ENCODE measurements around the gene CFAP92.
A peak's percentile ranks its signal among the peaks of the same experiment; 100 is the strongest.
"Not testable (repeated sequence)": the region's sequence is repeated elsewhere in the genome, so short reads cannot be mapped to it uniquely, and the experiment has no call there.

Gene CFAP92

DNA sequence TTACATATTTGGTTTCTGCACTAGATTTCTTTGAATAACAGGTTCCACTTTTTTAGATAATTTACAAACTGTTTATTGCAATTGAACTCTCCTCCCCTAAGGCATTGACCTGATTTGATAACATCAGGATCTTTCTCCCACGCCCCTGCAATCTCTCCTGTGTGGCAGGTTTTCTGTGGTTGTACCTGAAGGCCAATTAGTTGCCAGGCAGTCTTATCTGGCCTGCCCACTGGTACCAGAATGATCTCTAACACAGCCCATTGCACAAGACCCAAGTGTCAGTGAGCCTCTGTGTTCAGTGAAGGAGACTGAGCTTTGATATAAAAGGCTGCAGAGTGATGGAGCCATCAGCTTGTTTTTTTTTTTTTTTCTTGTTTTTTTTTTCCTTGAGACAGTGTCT, 111.2 kb downstream of the CFAP92 start:
- H3K27me3 ChIP-seq (ENCODE audit: insufficient read depth, low read length, poor library complexity), result no peaks in the 10 kb centered on the region
- H3K4me2 ChIP-seq (ENCODE audit: low read length), result no peak overlapping the region
- no peak overlapping the region for H3K56ac ChIP-seq (ENCODE audit: low read length)
- H2BK15ac ChIP-seq (replicated peaks; ENCODE audit: low read depth), result no peak overlapping the region
- H3K4me3 ChIP-seq (ENCODE audit: low read length), result no peak overlapping the region
- H3K36me3 ChIP-seq (ENCODE audit: control insufficient read depth, insufficient read depth, low read length), result peaks cover 3% of the 10 kb centered on the region
- H3K23ac ChIP-seq (ENCODE audit: low read length), result no peak overlapping the region
- no peak overlapping the region for H2BK5ac ChIP-seq (ENCODE audit: low read length)
- H3K4ac ChIP-seq (ENCODE audit: low read depth, low read length), result no peak overlapping the region
- no peak overlapping the region for H4K5ac ChIP-seq (ENCODE audit: low read length)
- H3K79me2 ChIP-seq (ENCODE audit: control insufficient read depth, insufficient read depth, low read length), result peaks cover 30% of the 10 kb centered on the region
- H4K8ac ChIP-seq (ENCODE audit: low read depth, low read length), result no peak overlapping the region
- H3K4me1 ChIP-seq (ENCODE audit: control insufficient read depth, low read depth, low read length), result peaks cover 3% of the 10 kb centered on the region
- no peak overlapping the region for H2BK120ac ChIP-seq (ENCODE audit: low read depth, low read length)
- H3K18ac ChIP-seq (ENCODE audit: low read length), result no peak overlapping the region
- H3K79me1 ChIP-seq (ENCODE audit: low read length), result peaks cover 33% of the 10 kb centered on the region
- no peak overlapping the region for H3K9ac ChIP-seq (ENCODE audit: low read length)
- WGBS (ENCODE audit: extremely low coverage, insufficient coverage, low lambda C conversion rate), result no CpG with 5 or more reads among the region's 1 CpG
- DNase-seq, result no peak
- no peak overlapping the region for H3K27ac ChIP-seq (ENCODE audit: low read depth, low read length)
- no peak overlapping the region for H2AK5ac ChIP-seq (ENCODE audit: low read length)

DNA sequence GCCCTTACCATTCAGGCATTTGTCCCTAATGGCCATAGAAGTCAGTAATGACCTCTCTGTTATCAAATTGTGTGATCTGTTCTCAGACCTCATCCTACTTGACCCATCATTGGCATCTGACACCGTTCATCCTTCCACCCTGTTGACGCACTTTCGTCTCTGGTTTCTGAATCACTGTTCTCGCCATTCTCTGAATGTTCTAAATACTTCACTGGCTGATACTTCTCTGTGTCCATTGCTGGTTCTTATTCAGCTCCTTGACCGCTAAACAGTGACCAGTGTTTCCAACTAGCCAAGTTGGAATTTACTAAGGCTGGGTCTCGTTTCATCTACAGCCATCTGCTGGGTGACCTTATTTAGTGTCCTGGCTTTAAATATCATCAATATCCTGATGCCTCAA, 112.3 kb downstream of the CFAP92 start:
- H3K56ac ChIP-seq (ENCODE audit: low read length), result no peak overlapping the region
- no peak overlapping the region for H4K8ac ChIP-seq (ENCODE audit: low read depth, low read length)
- H2BK120ac ChIP-seq (ENCODE audit: low read depth, low read length), result no peak overlapping the region
- H3K23ac ChIP-seq (ENCODE audit: low read length), result no peak overlapping the region
- peaks cover 3% of the 10 kb centered on the region for H3K4me1 ChIP-seq (ENCODE audit: control insufficient read depth, low read depth, low read length)
- no peak overlapping the region for H2BK5ac ChIP-seq (ENCODE audit: low read length)
- H3K18ac ChIP-seq (ENCODE audit: low read length), result no peak overlapping the region
- H3K27ac ChIP-seq (ENCODE audit: low read depth, low read length), result no peak overlapping the region
- H2BK15ac ChIP-seq (replicated peaks; ENCODE audit: low read depth), result no peak overlapping the region
- H4K5ac ChIP-seq (ENCODE audit: low read length), result no peak overlapping the region
- H3K4me2 ChIP-seq (ENCODE audit: low read length), result no peak overlapping the region
- H3K9ac ChIP-seq (ENCODE audit: low read length), result no peak overlapping the region
- peaks cover 32% of the 10 kb centered on the region for H3K79me1 ChIP-seq (ENCODE audit: low read length)
- no peak overlapping the region for H3K4me3 ChIP-seq (ENCODE audit: low read length)
- H3K79me2 ChIP-seq (ENCODE audit: control insufficient read depth, insufficient read depth, low read length), result peaks cover 30% of the 10 kb centered on the region
- H3K27me3 ChIP-seq (ENCODE audit: insufficient read depth, low read length, poor library complexity), result no peaks in the 10 kb centered on the region
- H3K36me3 ChIP-seq (ENCODE audit: control insufficient read depth, insufficient read depth, low read length), result peaks cover 3% of the 10 kb centered on the region
- no CpG with 5 or more reads among the region's 6 CpGs for WGBS (ENCODE audit: extremely low coverage, insufficient coverage, low lambda C conversion rate)
- no peak overlapping the region for H3K4ac ChIP-seq (ENCODE audit: low read depth, low read length)
- DNase-seq, result no peak
- no peak overlapping the region for H2AK5ac ChIP-seq (ENCODE audit: low read length)

DNA sequence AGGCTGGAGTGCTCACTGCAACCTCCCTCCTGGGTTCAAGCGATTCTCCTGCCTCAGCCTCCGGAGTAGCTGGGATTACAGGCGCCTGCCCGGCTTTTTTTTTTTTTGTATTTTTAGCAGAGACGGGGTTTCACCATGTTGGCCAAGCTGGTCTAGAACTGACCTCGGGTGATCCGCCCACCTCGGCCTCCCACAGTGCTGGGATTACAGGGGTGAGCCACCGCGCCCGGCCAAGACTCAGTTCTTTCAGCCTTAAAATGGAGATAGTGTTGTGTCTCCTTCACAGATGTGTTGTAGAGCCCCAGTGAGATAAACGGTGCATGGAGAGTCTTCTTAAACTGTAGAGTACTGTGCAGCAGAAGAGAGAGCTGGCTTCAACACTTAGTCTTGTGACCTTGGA, 113.4 kb downstream of the CFAP92 start:
- not testable (repeated sequence) for H2AK5ac ChIP-seq (ENCODE audit: low read length); H3K23ac ChIP-seq (ENCODE audit: low read length); H4K8ac ChIP-seq (ENCODE audit: low read depth, low read length); H3K27ac ChIP-seq (ENCODE audit: low read depth, low read length); H2BK5ac ChIP-seq (ENCODE audit: low read length); H3K4ac ChIP-seq (ENCODE audit: low read depth, low read length); H2BK15ac ChIP-seq (replicated peaks; ENCODE audit: low read depth); H3K27me3 ChIP-seq (ENCODE audit: insufficient read depth, low read length, poor library complexity); H3K4me3 ChIP-seq (ENCODE audit: low read length); H2BK120ac ChIP-seq (ENCODE audit: low read depth, low read length); H3K36me3 ChIP-seq (ENCODE audit: control insufficient read depth, insufficient read depth, low read length); H3K4me1 ChIP-seq (ENCODE audit: control insufficient read depth, low read depth, low read length); DNase-seq; H4K5ac ChIP-seq (ENCODE audit: low read length); H3K18ac ChIP-seq (ENCODE audit: low read length)
- Histone ChIP-seq H3K79me1 (ENCODE audit: low read length) (peaks cover 32% of the 10 kb centered on the region), H3K79me2 (ENCODE audit: control insufficient read depth, insufficient read depth, low read length) (peaks cover 30% of the 10 kb centered on the region), H3K9ac (ENCODE audit: low read length) (peak overlapping the region; percentile 99), H3K4me2 (ENCODE audit: low read length) (peak overlapping the region; percentile 97), H3K56ac (ENCODE audit: low read length) (peak overlapping the region; percentile 15)
- no CpG with 5 or more reads among the region's 12 CpGs for WGBS (ENCODE audit: extremely low coverage, insufficient coverage, low lambda C conversion rate)

DNA sequence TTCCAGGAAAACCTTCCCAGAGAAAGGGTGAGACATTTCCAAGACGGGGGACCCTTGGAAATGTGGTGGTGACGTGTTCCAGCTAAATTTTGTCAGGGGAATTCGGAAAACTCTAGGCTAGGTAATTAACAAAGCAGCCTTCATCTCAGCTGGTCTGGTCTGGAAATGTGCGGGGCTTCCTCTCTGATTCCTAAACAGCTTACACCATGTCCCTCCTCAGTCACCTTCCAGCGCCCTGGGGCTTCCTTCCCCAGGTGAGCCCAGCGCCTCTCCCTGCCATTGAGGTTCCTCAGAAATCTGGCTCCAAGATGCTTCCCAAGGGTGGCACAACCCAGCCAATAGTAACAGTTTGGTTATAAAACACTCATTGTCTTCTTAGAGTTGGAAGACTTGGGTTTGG, 113.9 kb downstream of the CFAP92 start:
- Histone ChIP-seq H3K23ac (ENCODE audit: low read length) (peak overlapping the region; percentile 89), H3K36me3 (ENCODE audit: control insufficient read depth, insufficient read depth, low read length) (peaks cover 3% of the 10 kb centered on the region), H3K56ac (ENCODE audit: low read length) (peak overlapping the region; percentile 100), H3K79me1 (ENCODE audit: low read length) (peaks cover 31% of the 10 kb centered on the region), H2BK5ac (ENCODE audit: low read length) (no peak overlapping the region), H3K27me3 (ENCODE audit: insufficient read depth, low read length, poor library complexity) (no peaks in the 10 kb centered on the region), H2BK120ac (ENCODE audit: low read depth, low read length) (no peak overlapping the region), H3K4me2 (ENCODE audit: low read length) (peak overlapping the region; percentile 97), H3K4me1 (ENCODE audit: control insufficient read depth, low read depth, low read length) (peaks cover 3% of the 10 kb centered on the region), H3K9ac (ENCODE audit: low read length) (peak overlapping the region; percentile 99), H3K4ac (ENCODE audit: low read depth, low read length) (peak overlapping the region; percentile 19), H4K5ac (ENCODE audit: low read length) (peak overlapping the region; percentile 39), H3K27ac (ENCODE audit: low read depth, low read length) (no peak overlapping the region), H3K79me2 (ENCODE audit: control insufficient read depth, insufficient read depth, low read length) (peaks cover 30% of the 10 kb centered on the region), H3K4me3 (ENCODE audit: low read length) (peak overlapping the region; percentile 98), H2BK15ac (replicated peaks; ENCODE audit: low read depth) (no peak overlapping the region), H4K8ac (ENCODE audit: low read depth, low read length) (no peak overlapping the region), H2AK5ac (ENCODE audit: low read length) (peak overlapping the region; percentile 65), H3K18ac (ENCODE audit: low read length) (no peak overlapping the region)
- DNase-seq, result no peak
- WGBS (ENCODE audit: extremely low coverage, insufficient coverage, low lambda C conversion rate), result no CpG with 5 or more reads among the region's 6 CpGs

DNA sequence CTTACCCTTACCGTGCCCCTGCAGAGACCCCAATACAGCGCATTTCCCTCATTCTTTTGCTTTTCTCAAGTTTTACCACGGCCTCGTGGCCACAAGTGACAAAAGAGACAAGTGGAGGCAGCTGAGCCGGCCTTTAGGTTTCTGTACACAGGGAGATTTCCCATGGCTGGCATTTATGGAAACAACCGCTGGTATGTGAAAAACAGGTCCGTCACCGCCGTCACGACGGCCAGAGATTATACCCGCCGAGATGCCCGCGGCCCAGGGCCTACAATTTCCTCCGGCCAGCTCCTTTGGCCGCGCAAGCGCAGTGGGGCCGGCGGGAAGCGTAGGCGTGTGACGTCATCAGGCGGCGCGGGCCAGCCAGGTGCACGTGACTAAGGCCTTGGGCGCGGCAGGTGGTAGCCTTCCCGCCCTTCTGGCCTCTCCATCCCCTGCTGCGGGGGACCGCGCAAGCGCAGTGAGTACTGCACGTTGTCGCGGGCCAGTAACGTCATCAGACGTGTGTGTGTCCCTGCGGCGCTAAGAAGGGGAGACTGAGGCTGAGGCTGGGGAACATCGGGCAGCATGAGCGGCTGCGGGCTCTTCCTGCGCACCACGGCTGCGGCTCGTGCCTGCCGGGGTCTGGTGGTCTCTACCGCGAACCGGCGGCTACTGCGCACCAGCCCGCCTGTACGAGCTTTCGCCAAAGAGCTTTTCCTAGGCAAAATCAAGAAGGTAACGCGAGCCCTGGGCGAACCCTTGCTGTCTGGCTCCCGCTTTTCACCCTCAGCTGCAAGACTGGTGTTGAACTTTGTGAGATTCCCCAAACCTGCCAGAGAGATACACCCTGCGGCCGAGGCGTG, 114.5 kb downstream of the CFAP92 start, which contains the start of gene ACAD9:
TSS of gene ACAD9 (plus strand) at position 496 of the 845 bp plus-strand sequence. CDS start at position 568, 72 bp downstream.
- peak; percentile 98 for DNase-seq
- Histone ChIP-seq H3K4me3 (ENCODE audit: low read length) (peak within 1 kb of the TSS; percentile 98), H2BK15ac (replicated peaks; ENCODE audit: low read depth) (no peak within 1 kb of the TSS), H3K4me2 (ENCODE audit: low read length) (peak within 1 kb of the TSS; percentile 100), H4K5ac (ENCODE audit: low read length) (peak within 1 kb of the TSS; percentile 91), H3K4ac (ENCODE audit: low read depth, low read length) (peak within 1 kb of the TSS; percentile 85), H3K18ac (ENCODE audit: low read length) (peak within 1 kb of the TSS; percentile 62), H3K27me3 (ENCODE audit: insufficient read depth, low read length, poor library complexity) (no peaks in the 10 kb centered on the region), H3K36me3 (ENCODE audit: control insufficient read depth, insufficient read depth, low read length) (peaks cover 3% of the 10 kb centered on the region), H3K79me1 (ENCODE audit: low read length) (peaks cover 30% of the 10 kb centered on the region), H4K8ac (ENCODE audit: low read depth, low read length) (no peak within 1 kb of the TSS), H3K23ac (ENCODE audit: low read length) (peak within 1 kb of the TSS; percentile 97), H2BK120ac (ENCODE audit: low read depth, low read length) (no peak within 1 kb of the TSS), H3K9ac (ENCODE audit: low read length) (peak within 1 kb of the TSS; percentile 99), H3K27ac (ENCODE audit: low read depth, low read length) (peak within 1 kb of the TSS; percentile 41), H3K4me1 (ENCODE audit: control insufficient read depth, low read depth, low read length) (peaks cover 3% of the 10 kb centered on the region), H3K79me2 (ENCODE audit: control insufficient read depth, insufficient read depth, low read length) (peaks cover 30% of the 10 kb centered on the region), H2AK5ac (ENCODE audit: low read length) (peak within 1 kb of the TSS; percentile 95), H3K56ac (ENCODE audit: low read length) (peak within 1 kb of the TSS; percentile 100), H2BK5ac (ENCODE audit: low read length) (peak within 1 kb of the TSS; percentile 54)
- no CpG with 5 or more reads among the region's 65 CpGs for WGBS (ENCODE audit: extremely low coverage, insufficient coverage, low lambda C conversion rate)
